Mesothelial cell of epicardium (in vitro differentiated cells): ENCODE results near the gene AFAP1. TPM values are rescaled to one million over a fixed set of nuclear protein-coding genes. Genes with fewer than 3 reads are reported as not detected.

Experiments used
- DNase-seq, 2 experiments: peaks; one replicate each; pipeline ENCODE4 v3.0.0; 2021; ENCODE audit warnings: low spot score in 2 of 2; ENCODE audit not compliant: unreplicated experiment in 2 of 2
- H3K27ac Mint-ChIP-seq: 2 replicates; pipeline ENCODE4 v1.8.0; 2021; ENCODE audit warnings: mixed read lengths
- H3K27me3 Mint-ChIP-seq: 2 replicates; pipeline ENCODE4 v1.8.0; 2021; ENCODE audit warnings: low read depth, mixed read lengths
- H3K36me3 Mint-ChIP-seq: 2 replicates; pipeline ENCODE4 v1.8.0; 2021; ENCODE audit warnings: mixed read lengths
- H3K4me1 Mint-ChIP-seq: 2 replicates; pipeline ENCODE4 v1.8.0; 2021; ENCODE audit warnings: mixed read lengths
- H3K4me3 Mint-ChIP-seq: 2 replicates; pipeline ENCODE4 v1.8.0; 2021; ENCODE audit warnings: mild to moderate bottlenecking, moderate library complexity, mixed read lengths
- H3K9me3 Mint-ChIP-seq: 2 replicates; pipeline ENCODE4 v1.8.0; 2021; ENCODE audit warnings: mixed read lengths
- total RNA-seq: library from RNA; stranded (reverse); gene quantifications from 3 replicates; pipeline ENCODE4 v1.2.1, GENCODE V29; 2021
- TF ChIP-seq, protein P1 (sequence below): fragments of 200-600 bp; sonication (generic); IDR thresholded peaks from one replicate; pipeline ENCODE4 v1.5.0; 2021; ENCODE audit warnings: antibody characterized with exemption; ENCODE audit not compliant: unreplicated experiment

AFAP1 gene
- total RNA-seq, 1 donor from 2014 or later, result 82.4 TPM

DNA sequence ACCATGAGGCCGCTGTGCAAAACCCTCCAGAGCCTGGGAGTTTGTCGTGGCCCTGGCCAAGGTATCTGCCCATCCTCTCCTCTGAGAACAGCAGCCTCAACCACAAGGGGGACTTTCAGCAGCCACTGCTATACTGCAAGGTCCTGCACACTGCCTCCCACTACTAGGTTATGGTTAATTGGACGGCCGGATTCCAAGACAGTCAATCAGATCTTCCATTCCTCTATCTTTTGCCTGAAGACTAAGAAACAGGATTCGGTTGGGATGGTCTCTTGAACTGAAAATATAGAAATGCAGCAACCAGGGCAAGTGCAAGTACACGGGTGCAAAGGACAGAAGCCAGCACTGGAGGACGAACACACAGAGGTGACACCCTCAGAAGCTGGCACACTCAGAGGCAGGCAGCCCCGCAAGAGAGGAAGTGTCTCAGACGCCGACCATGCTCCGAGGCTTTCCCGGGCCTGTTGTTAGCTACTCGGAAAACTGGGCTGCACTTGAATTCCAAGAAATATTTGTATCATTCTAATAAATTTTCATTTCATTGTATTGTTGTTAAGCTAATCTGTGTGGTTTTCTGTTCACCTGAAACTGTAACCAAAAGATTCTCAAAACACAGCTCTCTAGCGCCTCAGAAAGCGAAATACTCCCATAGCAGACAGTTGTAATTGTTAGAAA is 63.3 kb downstream of the AFAP1 start:
- H3K27me3 Mint-ChIP-seq, result no peaks in the 10 kb centered on the region
- TF ChIP-seq, protein P1, sequence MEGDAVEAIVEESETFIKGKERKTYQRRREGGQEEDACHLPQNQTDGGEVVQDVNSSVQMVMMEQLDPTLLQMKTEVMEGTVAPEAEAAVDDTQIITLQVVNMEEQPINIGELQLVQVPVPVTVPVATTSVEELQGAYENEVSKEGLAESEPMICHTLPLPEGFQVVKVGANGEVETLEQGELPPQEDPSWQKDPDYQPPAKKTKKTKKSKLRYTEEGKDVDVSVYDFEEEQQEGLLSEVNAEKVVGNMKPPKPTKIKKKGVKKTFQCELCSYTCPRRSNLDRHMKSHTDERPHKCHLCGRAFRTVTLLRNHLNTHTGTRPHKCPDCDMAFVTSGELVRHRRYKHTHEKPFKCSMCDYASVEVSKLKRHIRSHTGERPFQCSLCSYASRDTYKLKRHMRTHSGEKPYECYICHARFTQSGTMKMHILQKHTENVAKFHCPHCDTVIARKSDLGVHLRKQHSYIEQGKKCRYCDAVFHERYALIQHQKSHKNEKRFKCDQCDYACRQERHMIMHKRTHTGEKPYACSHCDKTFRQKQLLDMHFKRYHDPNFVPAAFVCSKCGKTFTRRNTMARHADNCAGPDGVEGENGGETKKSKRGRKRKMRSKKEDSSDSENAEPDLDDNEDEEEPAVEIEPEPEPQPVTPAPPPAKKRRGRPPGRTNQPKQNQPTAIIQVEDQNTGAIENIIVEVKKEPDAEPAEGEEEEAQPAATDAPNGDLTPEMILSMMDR, result no peak
- DNase-seq, result no peak
- peaks cover 10% of the 10 kb centered on the region for H3K36me3 Mint-ChIP-seq
- H3K27ac Mint-ChIP-seq, result peak overlapping the region; percentile 52
- no peak overlapping the region for H3K4me3 Mint-ChIP-seq
- H3K9me3 Mint-ChIP-seq, result peaks cover 6% of the 10 kb centered on the region
- peaks cover 65% of the 10 kb centered on the region for H3K4me1 Mint-ChIP-seq

GRCh38 chr4:7874838-7875237 is 64.8 kb downstream of the AFAP1 start:
- peaks cover 24% of the 10 kb centered on the region for H3K36me3 Mint-ChIP-seq
- H3K4me1 Mint-ChIP-seq, result peaks cover 53% of the 10 kb centered on the region
- TF ChIP-seq, protein P1, result no peak
- H3K27ac Mint-ChIP-seq, result no peak overlapping the region
- H3K4me3 Mint-ChIP-seq, result no peak overlapping the region
- H3K27me3 Mint-ChIP-seq, result no peaks in the 10 kb centered on the region
- H3K9me3 Mint-ChIP-seq, result peaks cover 6% of the 10 kb centered on the region
- DNase-seq, result no peak

DNA sequence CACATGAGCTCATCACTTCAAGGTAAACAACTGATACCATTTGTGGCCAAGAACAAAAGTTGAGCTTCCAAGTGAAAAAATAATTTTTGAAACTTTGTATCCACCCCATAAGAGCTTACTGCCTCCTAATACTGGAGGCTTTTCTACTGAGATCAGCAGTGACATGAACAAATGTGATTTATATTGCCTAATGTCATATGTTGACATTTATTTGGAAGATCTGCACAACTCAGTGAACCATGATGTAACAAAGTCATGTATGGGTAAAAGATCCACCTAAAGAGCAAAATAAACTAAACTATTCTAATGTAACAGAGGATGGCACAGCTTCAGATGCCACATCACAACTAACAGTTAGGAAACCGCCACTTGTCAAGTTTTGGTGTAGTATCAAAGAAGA is 65.8 kb downstream of the AFAP1 start:
- TF ChIP-seq, protein P1, result no peak
- no peaks in the 10 kb centered on the region for H3K27me3 Mint-ChIP-seq
- H3K4me3 Mint-ChIP-seq, result no peak overlapping the region
- H3K27ac Mint-ChIP-seq, result no peak overlapping the region
- peaks cover 44% of the 10 kb centered on the region for H3K4me1 Mint-ChIP-seq
- H3K9me3 Mint-ChIP-seq, result peaks cover 12% of the 10 kb centered on the region
- H3K36me3 Mint-ChIP-seq, result peaks cover 29% of the 10 kb centered on the region
- no peak for DNase-seq

DNA sequence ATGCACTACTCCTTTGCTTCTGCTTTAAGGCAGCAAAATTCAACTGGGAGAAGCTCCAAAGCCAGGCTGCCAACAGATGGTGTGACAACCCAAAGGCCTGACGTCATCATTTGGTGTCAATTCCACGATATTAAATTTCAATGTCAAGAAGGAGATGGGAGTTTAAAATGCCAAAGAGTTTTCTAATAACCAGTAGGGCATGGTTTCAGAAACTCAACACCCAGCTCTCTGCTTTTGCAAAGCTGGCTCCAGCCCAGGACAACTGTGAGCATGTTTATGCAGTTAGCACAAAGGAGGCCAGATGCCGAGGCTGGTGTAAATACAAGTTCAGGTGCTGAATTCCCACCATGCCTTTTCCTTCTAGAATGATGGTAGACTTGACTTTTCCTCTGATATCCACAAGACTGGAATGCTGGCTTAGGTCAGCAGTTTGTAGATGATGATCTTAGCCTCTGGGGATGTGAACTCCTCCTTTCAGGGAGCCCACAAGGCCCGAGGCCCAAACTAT is 67.3 kb downstream of the AFAP1 start:
- TF ChIP-seq, protein P1, result no peak
- Mint-ChIP-seq H3K36me3 (peaks cover 38% of the 10 kb centered on the region), H3K27ac (peak overlapping the region; percentile 85), H3K4me3 (no peak overlapping the region), H3K27me3 (no peaks in the 10 kb centered on the region), H3K4me1 (peaks cover 29% of the 10 kb centered on the region), H3K9me3 (peaks cover 12% of the 10 kb centered on the region)
- DNase-seq, result no peak

DNA sequence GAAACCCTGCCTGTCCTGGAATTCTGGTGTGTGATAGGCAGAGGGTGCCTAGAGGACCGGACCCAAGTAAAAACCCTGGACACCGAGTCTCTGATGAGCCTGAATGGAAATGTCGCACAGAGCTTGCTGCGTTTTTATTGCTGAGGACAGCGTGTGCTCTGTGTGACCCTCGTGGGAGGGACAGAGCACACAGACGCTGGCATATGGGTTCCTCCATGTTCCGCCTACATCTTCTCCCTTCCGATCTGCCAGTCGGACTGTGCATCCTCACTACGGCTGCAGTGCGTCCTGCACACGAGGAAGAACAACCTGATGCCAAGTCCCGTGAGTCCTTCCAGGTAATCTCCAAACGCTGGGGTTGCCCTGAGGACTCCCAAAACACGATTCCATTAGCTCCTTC is 68.3 kb downstream of the AFAP1 start:
- no peak for DNase-seq

More for the DNA sequence above, 68.3 kb downstream of the AFAP1 start:
- Mint-ChIP-seq H3K36me3 (peaks cover 44% of the 10 kb centered on the region), H3K9me3 (peaks cover 12% of the 10 kb centered on the region), H3K27me3 (no peaks in the 10 kb centered on the region), H3K27ac (peak overlapping the region; percentile 83), H3K4me3 (no peak overlapping the region), H3K4me1 (peaks cover 20% of the 10 kb centered on the region)
- TF ChIP-seq, protein P1, result no peak
